ENCODE results near the gene ZNF611.
"Not testable (repeated sequence)": the region's sequence is repeated elsewhere in the genome, so short reads cannot be mapped to it uniquely, and the experiment has no call there.

The ZNF611 gene

GRCh38 chr19:52715902-52716301 lies 18.9 kb downstream of the ZNF611 start:
- not testable (repeated sequence) for DNase-seq (ENCODE audit: low read depth)

DNA sequence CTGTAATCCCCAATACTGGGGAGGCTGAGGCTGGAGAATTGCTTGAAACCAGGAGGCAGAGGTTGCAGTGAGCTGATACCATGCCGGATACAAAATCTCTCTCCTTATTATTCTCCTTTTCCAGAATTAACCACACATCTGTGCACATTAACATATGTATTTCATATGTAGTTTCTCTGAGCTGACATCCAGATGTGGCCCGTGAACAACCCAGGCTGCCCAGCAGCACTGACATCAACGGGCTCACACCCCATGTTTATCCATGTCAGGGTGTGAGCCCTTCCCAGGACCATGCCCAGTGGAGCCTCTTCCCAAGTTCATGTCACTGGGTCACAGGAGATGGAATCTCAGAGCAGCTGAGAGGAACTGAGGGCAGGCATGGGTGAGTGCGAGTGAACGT lies 19.5 kb downstream of the ZNF611 start:
- not testable (repeated sequence) for DNase-seq (ENCODE audit: low read depth)

DNA sequence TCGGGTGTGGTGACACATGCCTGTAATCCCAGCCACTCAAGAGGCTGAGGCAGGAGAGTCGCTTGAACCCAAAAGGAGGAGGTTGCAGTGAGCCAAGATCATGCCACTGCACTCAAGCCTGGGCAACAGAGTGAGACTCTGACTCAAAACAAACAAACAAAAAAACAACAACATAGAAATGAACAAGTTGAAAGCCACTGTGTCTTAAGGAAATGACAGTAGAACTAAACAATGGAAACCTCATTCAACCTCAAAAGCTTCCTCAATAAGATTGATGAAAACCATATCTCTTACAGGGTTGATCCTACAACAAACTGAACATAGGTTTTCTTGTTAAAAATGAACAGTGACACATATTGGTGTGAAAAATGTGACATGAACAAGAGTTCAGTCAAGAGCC lies 21.8 kb downstream of the ZNF611 start:
- not testable (repeated sequence) for DNase-seq (ENCODE audit: low read depth)

GRCh38 chr19:52711661-52712060 lies 23.2 kb downstream of the ZNF611 start:
- not testable (repeated sequence) for DNase-seq (ENCODE audit: low read depth)

GRCh38 chr19:52710538-52710937 lies 24.3 kb downstream of the ZNF611 start:
- DNase-seq (ENCODE audit: low read depth): no peak

DNA sequence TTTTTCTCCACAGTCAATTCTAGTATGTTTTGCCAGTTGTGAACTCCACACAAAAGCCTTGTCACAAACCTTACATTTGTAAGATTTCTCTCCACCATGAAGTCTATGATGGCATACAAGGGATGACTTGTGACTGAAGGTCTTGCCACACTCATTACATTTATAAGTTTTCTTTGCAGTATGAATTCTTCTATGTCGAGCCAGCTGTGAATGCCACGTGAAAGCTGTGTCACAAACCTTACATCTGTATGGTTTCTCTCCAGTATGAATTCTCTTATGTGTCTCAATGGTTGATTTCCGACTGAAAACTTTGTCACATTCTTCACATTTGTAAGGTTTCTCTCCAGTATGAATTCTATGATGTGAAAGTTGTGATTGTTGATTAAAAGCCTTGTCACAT lies 29.2 kb downstream of the ZNF611 start:
- not testable (repeated sequence) for DNase-seq (ENCODE audit: low read depth)

DNA sequence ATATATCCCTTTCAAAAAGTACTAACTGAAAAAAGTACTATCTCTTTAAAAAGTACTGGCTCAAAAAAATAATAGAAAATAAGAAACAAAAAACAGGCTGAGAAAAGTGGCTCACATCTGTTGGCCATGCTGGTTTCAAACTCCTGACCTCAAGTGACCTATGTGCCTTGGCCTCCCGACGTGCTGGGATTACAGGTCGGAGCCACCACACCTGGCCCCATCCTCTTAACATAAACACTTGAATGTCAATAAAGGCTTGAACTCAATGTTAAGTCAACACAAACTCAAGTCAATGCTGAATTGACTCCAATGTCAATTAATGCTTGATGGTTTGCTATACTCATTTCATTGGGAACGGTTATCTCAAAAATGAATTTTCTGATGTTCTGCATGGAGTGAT lies 30.9 kb downstream of the ZNF611 start:
- no peak for DNase-seq (ENCODE audit: low read depth)

GRCh38 chr19:52700673-52701072 lies 34.2 kb downstream of the ZNF611 start:
- no peak for DNase-seq (ENCODE audit: low read depth)

GRCh38 chr19:52699555-52699954 lies 35.3 kb downstream of the ZNF611 start:
- not testable (repeated sequence) for DNase-seq (ENCODE audit: low read depth)

- no peak for DNase-seq (ENCODE audit: low read depth)
Measured at GRCh38 chr19:52695996-52696395, 38.8 kb downstream of the ZNF611 start.

DNA sequence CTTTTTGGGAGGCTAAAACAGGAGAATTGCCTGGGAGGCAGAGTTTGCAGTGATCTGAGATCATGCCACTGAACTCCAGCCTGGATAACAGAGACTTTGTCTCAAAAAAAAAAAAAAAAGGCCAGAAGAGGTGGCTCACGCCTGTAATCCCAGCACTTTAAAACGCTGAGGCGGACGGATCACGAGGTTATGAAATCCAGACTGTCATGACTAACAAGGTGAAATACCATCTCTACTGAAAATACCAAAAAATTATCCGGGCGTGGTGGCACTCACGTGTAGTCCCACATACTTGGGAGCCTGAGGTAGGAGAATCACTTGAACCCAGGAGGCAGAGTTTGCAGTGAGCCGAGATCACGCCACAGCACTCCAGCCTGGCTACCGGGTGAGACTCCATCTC lies 39.9 kb downstream of the ZNF611 start:
- DNase-seq (ENCODE audit: low read depth): no peak

- not testable (repeated sequence) for DNase-seq (ENCODE audit: low read depth)
Measured at GRCh38 chr19:52694281-52694680, 40.6 kb downstream of the ZNF611 start.

GRCh38 chr19:52692431-52693008 lies 42.3 kb downstream of the ZNF611 start:
- no peak for DNase-seq (ENCODE audit: low read depth)

GRCh38 chr19:52691737-52692136 lies 43.1 kb downstream of the ZNF611 start:
- DNase-seq (ENCODE audit: low read depth): no peak

- DNase-seq (ENCODE audit: low read depth): no peak
Measured at GRCh38 chr19:52691215-52691610, 43.6 kb downstream of the ZNF611 start.

- DNase-seq (ENCODE audit: low read depth): peak; percentile 82
Measured at GRCh38 chr19:52690369-52691214, 44.3 kb downstream of the ZNF611 start.

GRCh38 chr19:52689843-52690368 lies 44.9 kb downstream of the ZNF611 start:
- peak; percentile 2 for DNase-seq (ENCODE audit: low read depth)

DNA sequence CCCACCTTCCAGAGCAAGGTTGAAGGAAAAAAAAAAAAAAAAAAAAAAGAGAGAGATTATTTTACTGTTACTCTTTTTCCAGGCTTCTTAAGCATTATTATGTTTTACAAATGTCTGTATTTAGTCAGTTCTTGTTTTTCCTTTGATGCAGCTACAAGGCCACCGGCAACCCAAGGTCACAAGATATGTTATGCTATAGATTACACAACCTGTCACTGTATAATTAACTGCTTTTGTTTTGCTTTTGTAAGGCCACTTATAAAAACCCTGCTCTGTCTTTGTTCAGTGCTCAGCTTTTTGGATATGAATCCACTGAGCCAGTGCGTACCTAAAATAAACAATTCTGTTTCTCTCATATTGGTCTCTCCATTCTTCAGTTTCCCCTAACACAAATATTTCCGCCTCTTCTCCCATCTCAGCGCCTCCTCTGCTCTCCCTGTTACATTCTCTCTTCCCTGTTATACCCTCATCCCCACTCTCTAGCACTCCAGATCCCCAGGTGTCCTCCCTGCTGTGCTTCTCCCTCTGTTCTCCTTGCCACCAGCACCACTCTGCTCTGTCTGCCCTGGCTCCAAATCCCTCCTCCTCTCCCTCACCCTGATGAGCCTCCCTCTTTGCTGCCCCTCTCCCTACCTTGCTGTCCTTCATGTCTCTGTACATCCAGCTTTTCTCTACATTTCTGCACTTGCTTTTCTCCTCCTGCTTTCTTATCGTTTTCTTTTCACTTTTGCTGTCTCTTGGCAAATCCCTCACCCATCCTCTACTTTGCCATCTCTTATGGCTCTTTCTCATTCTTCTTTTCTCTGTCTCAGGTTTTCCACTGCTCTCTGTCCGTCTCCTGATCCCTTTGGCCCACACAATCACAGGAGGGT lies 45.7 kb downstream of the ZNF611 start:
- DNase-seq (ENCODE audit: low read depth): not testable (repeated sequence)

DNA sequence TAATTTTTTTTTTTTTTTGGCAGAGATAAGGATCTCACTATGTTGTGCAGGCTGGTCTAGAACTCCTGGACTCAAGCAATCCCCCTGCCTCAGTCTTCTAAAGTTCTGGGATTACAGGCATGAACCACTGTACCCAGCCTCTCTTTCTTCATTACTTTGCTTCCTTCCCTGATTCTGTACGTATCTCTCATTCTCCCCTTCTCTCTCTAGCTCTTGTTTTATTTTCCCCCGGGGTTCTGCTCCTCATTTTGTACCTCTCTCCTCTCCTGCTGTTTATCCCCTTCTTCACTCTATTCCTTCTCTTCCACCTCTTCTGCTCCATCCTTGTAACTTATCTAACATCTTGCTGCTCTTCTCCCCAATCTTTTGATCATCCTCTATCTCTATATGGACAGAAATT lies 46.5 kb downstream of the ZNF611 start:
- no peak for DNase-seq (ENCODE audit: low read depth)

DNA sequence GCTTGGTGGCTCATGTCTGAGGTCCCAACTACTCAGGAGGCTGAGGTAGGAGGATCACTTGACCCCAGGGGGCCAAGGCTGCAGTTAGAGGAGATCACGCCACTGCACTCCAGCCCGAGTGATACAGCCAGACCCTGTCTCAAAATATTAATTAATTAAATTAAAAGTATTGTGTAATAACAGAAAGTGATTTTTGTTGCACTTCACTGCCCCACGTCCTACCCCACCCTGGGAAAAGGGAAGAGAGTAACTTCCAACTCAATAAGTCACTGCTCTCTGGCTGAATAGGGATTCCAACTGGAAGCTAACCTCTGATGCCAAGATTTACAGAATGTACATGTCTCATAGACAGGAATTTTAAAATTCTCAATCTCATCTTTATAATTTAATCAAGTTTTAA lies 47.2 kb downstream of the ZNF611 start:
- DNase-seq (ENCODE audit: low read depth): no peak

DNA sequence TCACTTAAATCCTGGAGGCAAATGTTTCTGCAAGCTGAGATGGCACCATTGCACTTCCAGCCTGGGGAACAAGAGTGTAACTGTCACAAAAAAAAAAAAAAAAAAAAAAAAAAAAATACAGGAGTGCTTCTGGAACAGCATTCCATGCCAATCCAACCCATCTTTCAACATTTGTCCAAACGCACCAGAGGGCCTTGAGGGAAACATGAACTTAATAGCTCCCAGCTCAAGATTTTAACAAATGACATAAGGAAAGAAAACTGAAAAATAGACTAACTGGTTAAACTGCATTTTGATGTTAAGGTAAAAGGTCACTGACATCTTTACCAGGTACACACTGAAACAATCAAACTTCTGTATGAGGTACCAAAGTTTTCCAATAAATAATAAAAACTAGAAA lies 49.0 kb downstream of the ZNF611 start:
- no peak for DNase-seq (ENCODE audit: low read depth)

DNA sequence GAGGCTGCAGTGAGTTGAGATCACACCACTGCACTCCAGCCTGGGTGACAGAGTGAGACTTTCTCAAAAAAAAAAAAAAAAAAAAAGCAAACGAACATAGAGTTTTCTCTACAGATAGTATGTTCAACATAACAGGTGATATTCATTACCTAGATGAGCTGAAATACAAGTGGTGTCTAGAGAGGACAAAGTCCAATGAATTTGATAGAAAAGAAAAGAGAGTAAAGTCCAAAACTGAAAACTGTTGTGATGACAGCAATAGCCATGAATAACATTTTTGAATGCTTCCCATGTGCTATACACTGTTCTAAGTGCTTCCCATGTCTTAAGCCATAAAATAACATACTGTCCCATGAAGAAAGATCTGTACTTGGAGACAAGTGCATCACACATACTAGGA lies 53.6 kb downstream of the ZNF611 start:
- not testable (repeated sequence) for DNase-seq (ENCODE audit: low read depth)
